ENCODE results near the gene CFAP20. TPM values are rescaled to one million over a fixed set of nuclear protein-coding genes. Genes with fewer than 3 reads are reported as not detected.

CFAP20 gene
- total RNA-seq, 1 donor from 2014 or later = 41.7 TPM

DNA sequence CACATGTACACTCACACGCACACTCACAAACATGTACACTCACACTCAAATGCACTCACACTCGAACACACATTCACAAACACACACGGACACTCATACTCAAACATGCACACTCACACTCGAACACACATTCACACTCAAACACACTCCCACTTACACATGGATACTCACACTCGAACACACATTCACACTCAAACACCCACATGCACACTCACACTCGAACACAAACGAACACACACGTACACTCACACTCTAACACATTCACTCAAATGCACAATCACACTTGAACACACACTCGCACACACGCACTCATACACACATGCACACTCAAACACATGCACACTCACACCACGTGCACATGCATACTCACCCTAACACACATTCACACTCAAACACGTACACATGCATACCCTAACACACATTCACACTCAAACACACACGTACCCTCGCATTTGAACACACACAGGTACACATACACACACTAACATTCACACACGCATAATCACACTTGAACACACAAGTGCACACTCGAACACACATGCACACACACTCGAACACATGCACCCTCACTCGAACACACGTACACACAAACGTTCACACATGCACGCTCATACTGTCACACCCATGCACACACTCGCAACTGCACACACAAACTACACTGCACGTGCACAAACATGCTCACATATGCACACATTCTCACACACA lies 41.8 kb downstream of the CFAP20 start:
- Mint-ChIP-seq H3K4me1 (ENCODE audit: unreplicated experiment) (no peaks in the 10 kb centered on the region), H3K27ac (no peak overlapping the region), H3K9me3 (no peaks in the 10 kb centered on the region), H3K27me3 (peaks cover 6% of the 10 kb centered on the region), H3K4me3 (no peak overlapping the region), H3K36me3 (no peaks in the 10 kb centered on the region)
- TF ChIP-seq, protein P1, sequence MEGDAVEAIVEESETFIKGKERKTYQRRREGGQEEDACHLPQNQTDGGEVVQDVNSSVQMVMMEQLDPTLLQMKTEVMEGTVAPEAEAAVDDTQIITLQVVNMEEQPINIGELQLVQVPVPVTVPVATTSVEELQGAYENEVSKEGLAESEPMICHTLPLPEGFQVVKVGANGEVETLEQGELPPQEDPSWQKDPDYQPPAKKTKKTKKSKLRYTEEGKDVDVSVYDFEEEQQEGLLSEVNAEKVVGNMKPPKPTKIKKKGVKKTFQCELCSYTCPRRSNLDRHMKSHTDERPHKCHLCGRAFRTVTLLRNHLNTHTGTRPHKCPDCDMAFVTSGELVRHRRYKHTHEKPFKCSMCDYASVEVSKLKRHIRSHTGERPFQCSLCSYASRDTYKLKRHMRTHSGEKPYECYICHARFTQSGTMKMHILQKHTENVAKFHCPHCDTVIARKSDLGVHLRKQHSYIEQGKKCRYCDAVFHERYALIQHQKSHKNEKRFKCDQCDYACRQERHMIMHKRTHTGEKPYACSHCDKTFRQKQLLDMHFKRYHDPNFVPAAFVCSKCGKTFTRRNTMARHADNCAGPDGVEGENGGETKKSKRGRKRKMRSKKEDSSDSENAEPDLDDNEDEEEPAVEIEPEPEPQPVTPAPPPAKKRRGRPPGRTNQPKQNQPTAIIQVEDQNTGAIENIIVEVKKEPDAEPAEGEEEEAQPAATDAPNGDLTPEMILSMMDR (conservative IDR thresholded peaks at IDR 0.05) = no peak
- DNase-seq (ENCODE audit: extremely low spot score, unreplicated experiment) = no peak

DNA sequence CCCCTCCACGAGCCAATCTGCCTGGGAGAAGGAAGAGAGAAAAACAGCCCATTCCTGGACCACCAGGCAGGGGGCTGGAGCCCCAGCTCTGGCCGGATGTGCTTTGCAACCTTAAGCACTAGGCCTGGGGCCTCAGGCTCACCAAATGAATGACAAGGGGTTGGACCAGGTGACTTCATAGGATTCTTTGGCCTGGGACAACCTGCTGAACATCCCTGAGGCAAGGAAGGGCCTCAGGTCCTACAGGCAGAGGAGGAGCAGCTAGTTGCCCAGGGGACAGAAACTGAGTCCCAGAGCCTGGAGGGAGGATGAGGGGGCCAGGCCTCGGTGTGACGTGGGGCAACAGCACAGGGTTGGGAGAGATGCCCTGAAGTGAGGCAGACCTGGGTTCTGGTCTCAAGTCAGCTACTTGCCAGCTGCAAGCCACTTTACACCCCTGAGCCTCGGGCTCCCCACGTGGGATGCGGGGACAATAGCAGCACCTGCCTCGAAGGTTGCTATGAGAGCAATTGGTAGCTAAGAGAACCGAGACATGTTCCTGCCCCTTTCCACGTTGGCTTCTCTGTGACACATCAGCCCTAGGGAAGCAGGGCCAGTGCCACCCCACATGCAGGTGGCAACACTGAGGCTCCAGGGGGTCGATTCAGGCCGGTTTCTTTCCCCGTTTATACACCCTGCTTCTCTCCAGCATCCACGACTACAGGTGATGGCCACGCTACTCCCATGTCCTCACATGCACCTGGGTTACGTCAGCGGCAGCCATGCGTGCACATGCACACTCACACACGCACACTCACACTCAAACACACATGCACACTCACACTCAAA lies 42.6 kb downstream of the CFAP20 start:
- Mint-ChIP-seq H3K9me3 (no peaks in the 10 kb centered on the region), H3K36me3 (no peaks in the 10 kb centered on the region), H3K27me3 (no peaks in the 10 kb centered on the region), H3K27ac (no peak overlapping the region), H3K4me3 (no peak overlapping the region), H3K4me1 (ENCODE audit: unreplicated experiment) (no peaks in the 10 kb centered on the region)
- no peak for DNase-seq (ENCODE audit: extremely low spot score, unreplicated experiment)
- TF ChIP-seq, protein P1 (conservative IDR thresholded peaks at IDR 0.05) = no peak

DNA sequence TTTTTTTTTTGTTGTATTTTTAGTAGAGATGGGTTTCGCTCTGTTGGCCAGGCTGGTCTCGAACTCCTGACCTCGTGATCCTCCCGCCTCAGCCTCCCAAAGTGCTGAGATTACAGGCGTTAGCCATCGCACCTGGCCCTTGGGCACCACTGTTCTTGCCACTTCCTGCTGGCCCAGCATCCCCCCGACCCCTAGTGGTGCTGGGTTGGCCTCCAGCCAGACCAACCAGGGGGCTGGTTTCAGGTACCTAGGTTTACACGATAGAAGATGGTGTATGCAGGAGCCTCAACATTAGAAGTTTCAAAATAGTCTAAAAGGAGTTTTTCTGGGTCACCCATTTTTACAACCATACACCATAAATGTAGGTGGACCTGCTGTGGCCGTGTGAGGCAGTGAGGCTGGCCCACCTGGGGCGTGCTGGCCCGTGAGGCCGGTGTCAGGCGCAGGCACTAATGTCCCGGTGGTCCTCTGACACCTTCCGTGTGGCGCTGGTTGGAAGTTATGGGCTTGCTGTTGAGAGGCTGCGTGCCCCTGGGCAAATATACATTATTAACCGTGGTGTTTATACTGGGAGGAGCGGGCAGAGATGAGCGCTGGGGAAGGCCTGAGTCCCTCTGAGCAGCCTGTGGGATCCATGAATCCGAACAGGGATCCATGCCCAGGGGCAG lies 43.5 kb downstream of the CFAP20 start:
- Mint-ChIP-seq H3K4me3 (no peak overlapping the region), H3K27ac (no peak overlapping the region)

DNA sequence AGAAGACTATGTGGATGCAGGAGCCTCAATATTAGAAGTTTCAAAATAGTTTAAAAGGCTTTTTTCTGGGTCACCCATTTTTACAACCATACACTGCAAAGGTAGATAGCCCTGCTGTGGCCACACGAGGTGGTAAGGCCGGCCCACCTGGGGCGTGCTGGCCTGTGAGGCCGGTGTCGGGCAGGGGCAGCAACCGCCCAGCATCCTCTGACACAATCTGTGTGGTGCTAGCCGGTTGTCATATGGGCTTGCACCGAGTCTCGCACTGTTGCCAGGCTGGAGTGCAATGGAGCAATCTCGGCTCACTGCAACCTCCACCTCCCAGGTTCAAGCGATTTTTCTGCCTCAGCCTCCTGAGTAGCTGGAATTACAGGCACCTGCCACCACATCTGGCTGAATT lies 44.0 kb downstream of the CFAP20 start:
- TF ChIP-seq, protein P1 (conservative IDR thresholded peaks at IDR 0.05) = no peak
- Mint-ChIP-seq H3K4me3 (no peak overlapping the region), H3K36me3 (no peaks in the 10 kb centered on the region), H3K27me3 (no peaks in the 10 kb centered on the region), H3K27ac (no peak overlapping the region), H3K9me3 (no peaks in the 10 kb centered on the region), H3K4me1 (ENCODE audit: unreplicated experiment) (no peaks in the 10 kb centered on the region)
- no peak for DNase-seq (ENCODE audit: extremely low spot score, unreplicated experiment)

More for the DNA sequence above, 43.5 kb downstream of the CFAP20 start:
- Mint-ChIP-seq H3K4me1 (ENCODE audit: unreplicated experiment) (no peaks in the 10 kb centered on the region), H3K36me3 (no peaks in the 10 kb centered on the region), H3K9me3 (no peaks in the 10 kb centered on the region), H3K27me3 (no peaks in the 10 kb centered on the region)
- DNase-seq (ENCODE audit: extremely low spot score, unreplicated experiment) = no peak
- TF ChIP-seq, protein P1 (conservative IDR thresholded peaks at IDR 0.05) = no peak

DNA sequence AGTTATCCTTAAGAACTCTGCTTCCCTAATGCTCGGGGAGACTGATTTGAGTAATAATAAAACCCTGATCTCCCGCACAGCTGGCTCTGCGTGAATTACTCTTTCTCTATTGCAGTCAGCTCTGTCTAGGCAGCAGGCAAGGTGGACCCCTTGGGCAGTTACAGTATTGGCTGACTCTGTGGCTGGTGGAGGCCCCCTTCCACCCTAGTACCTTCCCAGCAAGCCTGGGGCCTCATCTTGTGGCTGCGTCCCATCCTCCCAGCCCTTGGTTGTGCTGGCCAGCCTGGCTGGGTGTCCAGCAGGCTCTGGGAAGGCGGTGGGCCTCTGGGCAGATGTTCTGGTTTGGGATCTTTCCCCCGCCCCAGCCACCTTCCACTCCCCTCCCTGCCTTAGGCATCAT lies 44.5 kb downstream of the CFAP20 start:
- no peak overlapping the region for H3K27ac Mint-ChIP-seq
- TF ChIP-seq, protein P1 (conservative IDR thresholded peaks at IDR 0.05) = no peak
- H3K4me3 Mint-ChIP-seq = no peak overlapping the region
- no peaks in the 10 kb centered on the region for H3K4me1 Mint-ChIP-seq (ENCODE audit: unreplicated experiment)
- no peak for DNase-seq (ENCODE audit: extremely low spot score, unreplicated experiment)
- H3K27me3 Mint-ChIP-seq = no peaks in the 10 kb centered on the region
- no peaks in the 10 kb centered on the region for H3K36me3 Mint-ChIP-seq
- no peaks in the 10 kb centered on the region for H3K9me3 Mint-ChIP-seq
